Left lung (tissue), 10 donors: ENCODE results near the gene CRTC3. TPM values are rescaled to one million over a fixed set of nuclear protein-coding genes. Genes with fewer than 3 reads are reported as not detected.
"Not testable (repeated sequence)": the region's sequence is repeated elsewhere in the genome, so short reads cannot be mapped to it uniquely, and the experiment has no call there.

Experiments
- ATAC-seq: fragments of 200-7000 bp; cut with Tn5 transposase; one replicate; pipeline ENCODE4 v1.9.1; 2020; ENCODE audit warnings: moderate library complexity
- DNase-seq, 4 donors: peaks; one replicate each; pipeline ENCODE4 v3.0.0-alpha.2; 2013 to 2020
- H3K27ac ChIP-seq, 2 donors: fragments of 200-600 bp; sonication (generic) in 1 of 2; one replicate each; pipeline versions ENCODE4 v1.5.0 to v1.8.0; 2020 to 2021
- H3K27me3 ChIP-seq, 2 donors: fragments of 200-600 bp; sonication (generic) in 1 of 2; one replicate each; pipeline versions ENCODE4 v1.5.0 to v1.8.0; 2020 to 2021
- H3K36me3 ChIP-seq, 2 donors: fragments of 200-600 bp; sonication (generic) in 1 of 2; one replicate each; pipeline versions ENCODE4 v1.5.0 to v1.8.0; 2020 to 2021
- H3K4me1 ChIP-seq, 2 donors: fragments of 200-600 bp; one replicate each; pipeline ENCODE4 v1.8.0; 2021
- H3K4me3 ChIP-seq, 2 donors: fragments of 200-600 bp; sonication (generic) in 1 of 2; one replicate each; pipeline versions ENCODE4 v1.5.0 to v1.8.0; 2020 to 2021; ENCODE audit warnings: mild to moderate bottlenecking in 1 of 2
- H3K9me3 ChIP-seq, 2 donors: fragments of 200-600 bp; sonication (generic) in 1 of 2; one replicate each; pipeline versions ENCODE4 v1.5.0 to v1.8.0; 2020 to 2021
- CTCF ChIP-seq, 2 donors: fragments of 200-600 bp; sonication (generic) in 1 of 2; IDR thresholded peaks; one replicate each; pipeline versions ENCODE4 v1.5.0 to v1.8.0; 2021; ENCODE audit warnings: antibody characterized with exemption in 2 of 2
- intact Hi-C, 2 donors: fragments of 100-400 bp; cut with DNase I; formaldehyde crosslinking; loops; one replicate each; pipeline versions ENCODE4 v1.11.2 to v1.14.2; 2022
- polyA plus RNA-seq, 6 donors: library from polyadenylated mRNA; unstranded; fragments of 120-200 nt; gene quantifications; one replicate each; pipeline ENCODE4 v1.2.1, GENCODE V29; 2013; ENCODE audit not compliant: insufficient read length in 6 of 6
- total RNA-seq, 2 donors: library from RNA; stranded (reverse); fragmentation: NEBNext Ultra II Directional; extraction: Animal tissue kit (Norgen Biotek cat#: 25700); gene quantifications; one replicate each; pipeline ENCODE4 v1.2.1, GENCODE V29; 2021
- donor health status: DM: no; HTN: yes; CAD: no.
- donor health status: DM: no; HTN: no; CAD: no.

Gene CRTC3
- total and polyA plus RNA-seq, 8 donors = 33.0 to 45.2 (median 37.5) TPM

- H3K27me3 ChIP-seq = no peaks in the 10 kb centered on the region
- H3K4me3 ChIP-seq = no peak overlapping the region
- TF ChIP-seq CTCF (IDR thresholded peaks at IDR 0.05) = no peak
Observed at GRCh38 chr15:90671216-90671615, 141.5 kb downstream of the CRTC3 start.

GRCh38 chr15:90673357-90673756, 143.6 kb downstream of the CRTC3 start:
- DNase-seq, intact Hi-C loops, H3K4me3 ChIP-seq, H3K27me3 ChIP-seq, H3K4me1 ChIP-seq, ATAC-seq, H3K9me3 ChIP-seq, H3K36me3 ChIP-seq, H3K27ac ChIP-seq: not testable (repeated sequence)

More at GRCh38 chr15:90671216-90671615, 141.5 kb downstream of the CRTC3 start:
- intact Hi-C loops = no loop called here
- DNase-seq = no peak
- no peaks in the 10 kb centered on the region for H3K36me3 ChIP-seq
- no peaks in the 10 kb centered on the region for H3K9me3 ChIP-seq
- H3K27ac ChIP-seq = no peak overlapping the region
- peaks cover 0 to 4% of the 10 kb centered on the region in 2 donors for H3K4me1 ChIP-seq
- no peak for ATAC-seq

- no peak for ATAC-seq
- Histone ChIP-seq H3K36me3 (no peaks in the 10 kb centered on the region), H3K27me3 (no peaks in the 10 kb centered on the region), H3K9me3 (no peaks in the 10 kb centered on the region), H3K4me1 (no peaks in the 10 kb centered on the region), H3K27ac (no peak overlapping the region), H3K4me3 (no peak overlapping the region)
- TF ChIP-seq CTCF (IDR thresholded peaks at IDR 0.05) = no peak
- intact Hi-C loops = no loop called here
- DNase-seq = no peak
Observed at GRCh38 chr15:90674476-90674875, 144.8 kb downstream of the CRTC3 start.

- H3K4me1 ChIP-seq = no peaks in the 10 kb centered on the region
Observed at GRCh38 chr15:90675464-90675863, 145.7 kb downstream of the CRTC3 start.

GRCh38 chr15:90677807-90678790, 148.4 kb downstream of the CRTC3 start:
- ATAC-seq (no peak), DNase-seq (no peak)
- no peak for TF ChIP-seq CTCF (IDR thresholded peaks at IDR 0.05)
- Histone ChIP-seq H3K9me3 (no peaks in the 10 kb centered on the region), H3K36me3 (no peaks in the 10 kb centered on the region), H3K27ac (no peak overlapping the region), H3K4me3 (no peak overlapping the region), H3K27me3 (no peaks in the 10 kb centered on the region), H3K4me1 (no peaks in the 10 kb centered on the region)
- intact Hi-C loops = no loop called here

More at GRCh38 chr15:90675464-90675863, 145.7 kb downstream of the CRTC3 start:
- H3K9me3 ChIP-seq = no peaks in the 10 kb centered on the region
- no peak for DNase-seq
- TF ChIP-seq CTCF (IDR thresholded peaks at IDR 0.05) = no peak
- H3K27me3 ChIP-seq = no peaks in the 10 kb centered on the region
- ATAC-seq = no peak
- no peak overlapping the region for H3K27ac ChIP-seq
- no peak overlapping the region for H3K4me3 ChIP-seq
- intact Hi-C loops = no loop called here
- H3K36me3 ChIP-seq = no peaks in the 10 kb centered on the region
